Prostate gland (tissue), 2 donors: ENCODE measurements around the gene AFF2.

ENCODE experiments used
- POLR2AphosphoS5 ChIP-seq: sonication (generic); formaldehyde crosslinking; IDR thresholded peaks from one replicate; pipeline ENCODE4 v1.6.1; 2017; ENCODE audit warnings: antibody characterized with exemption
- TF ChIP-seq, protein P1 (sequence below), 4 experiments: fragments of 200-600 bp in 2 of 4; fragments of 450-650 bp in 2 of 4; sonication (generic) in 2 of 4; IDR thresholded peaks; 1 replicate in 3 of 4; 2 replicates in 1 of 4; pipeline ENCODE4 v1.5.1; 2016 to 2019; ENCODE audit warnings: antibody characterized with exemption in 4 of 4, mild to moderate bottlenecking in 2 of 4, moderate library complexity in 2 of 4

DNA sequence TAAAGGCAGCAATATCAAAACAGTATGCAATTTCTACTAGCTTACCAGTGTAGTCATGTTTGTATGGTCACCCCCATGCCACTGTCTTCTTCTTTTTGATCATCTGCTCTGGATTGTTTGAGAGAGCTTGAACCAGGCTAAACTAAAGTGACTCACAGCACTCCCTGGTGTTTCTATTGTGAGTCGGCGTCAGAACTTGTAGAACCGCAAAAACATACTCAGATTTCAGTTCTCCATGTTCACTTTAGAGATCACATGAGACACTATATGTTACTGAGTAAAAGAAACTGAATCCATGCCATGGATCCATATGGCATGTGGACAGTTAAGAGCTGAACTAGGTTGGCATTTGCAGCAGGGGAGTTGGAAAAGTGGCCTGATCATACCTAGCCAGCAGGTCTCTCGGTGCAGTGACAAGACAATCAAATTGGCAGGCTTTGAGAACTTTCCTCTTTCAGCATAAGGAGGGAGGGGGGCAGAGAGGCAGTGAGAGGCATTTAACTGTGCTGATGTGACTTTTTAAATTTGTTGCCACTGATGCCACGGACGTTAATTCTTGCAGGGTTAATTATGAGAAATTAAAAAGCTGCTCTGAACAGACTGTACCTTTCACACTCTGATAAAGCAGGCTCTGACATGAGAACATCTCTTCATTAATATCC lies 88.4 kb downstream of the AFF2 start:
- TF ChIP-seq, protein P1, sequence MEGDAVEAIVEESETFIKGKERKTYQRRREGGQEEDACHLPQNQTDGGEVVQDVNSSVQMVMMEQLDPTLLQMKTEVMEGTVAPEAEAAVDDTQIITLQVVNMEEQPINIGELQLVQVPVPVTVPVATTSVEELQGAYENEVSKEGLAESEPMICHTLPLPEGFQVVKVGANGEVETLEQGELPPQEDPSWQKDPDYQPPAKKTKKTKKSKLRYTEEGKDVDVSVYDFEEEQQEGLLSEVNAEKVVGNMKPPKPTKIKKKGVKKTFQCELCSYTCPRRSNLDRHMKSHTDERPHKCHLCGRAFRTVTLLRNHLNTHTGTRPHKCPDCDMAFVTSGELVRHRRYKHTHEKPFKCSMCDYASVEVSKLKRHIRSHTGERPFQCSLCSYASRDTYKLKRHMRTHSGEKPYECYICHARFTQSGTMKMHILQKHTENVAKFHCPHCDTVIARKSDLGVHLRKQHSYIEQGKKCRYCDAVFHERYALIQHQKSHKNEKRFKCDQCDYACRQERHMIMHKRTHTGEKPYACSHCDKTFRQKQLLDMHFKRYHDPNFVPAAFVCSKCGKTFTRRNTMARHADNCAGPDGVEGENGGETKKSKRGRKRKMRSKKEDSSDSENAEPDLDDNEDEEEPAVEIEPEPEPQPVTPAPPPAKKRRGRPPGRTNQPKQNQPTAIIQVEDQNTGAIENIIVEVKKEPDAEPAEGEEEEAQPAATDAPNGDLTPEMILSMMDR (IDR thresholded peaks at IDR 0.05), result no peak
- no peak for TF ChIP-seq POLR2AphosphoS5
